HL-60/S4 treated with phorbol 12-myristate 13-acetate at 8.2 ng/mL for 4 days and 3 days (cell line): Measurements from ENCODE around the gene FAT1.

ENCODE experiments used
- in situ Hi-C: fragments of 300-500 bp; cut with MboI; formaldehyde crosslinking; loops from 2 replicates; pipeline ENCODE4 v1.15.0; 2022; ENCODE audit warnings: low sequenced_read_pairs

The FAT1 gene

GRCh38 chr4:186755550-186756519 lies 32.2 kb upstream of the FAT1 start:
- in situ Hi-C loops: no loop called here

- in situ Hi-C loops: no loop called here
Observed at GRCh38 chr4:186754976-186755375, 31.3 kb upstream of the FAT1 start.

DNA sequence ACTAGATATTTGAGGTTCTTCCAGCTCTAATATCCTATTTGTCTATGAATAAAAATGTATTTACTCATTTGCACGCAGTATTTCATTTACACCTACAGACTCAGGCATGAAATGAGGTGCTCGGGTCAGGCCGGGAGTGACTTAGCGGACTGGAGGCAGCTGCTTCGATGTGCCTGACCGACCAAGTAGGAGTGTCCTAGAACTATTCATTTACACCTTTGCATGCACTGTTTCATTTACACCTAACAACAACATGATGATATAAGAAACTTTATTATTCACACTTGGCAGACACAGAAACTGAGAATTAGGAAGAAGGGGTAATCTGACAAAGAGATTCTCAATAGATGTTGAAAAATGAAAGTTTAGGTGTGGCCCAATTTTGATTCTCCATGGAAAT lies 28.7 kb upstream of the FAT1 start:
- in situ Hi-C loops: no loop called here

GRCh38 chr4:186749611-186750281 lies 26.1 kb upstream of the FAT1 start:
- in situ Hi-C loops: no loop called here

- in situ Hi-C loops: no loop called here
Observed at GRCh38 chr4:186746581-186746980, 22.9 kb upstream of the FAT1 start.

DNA sequence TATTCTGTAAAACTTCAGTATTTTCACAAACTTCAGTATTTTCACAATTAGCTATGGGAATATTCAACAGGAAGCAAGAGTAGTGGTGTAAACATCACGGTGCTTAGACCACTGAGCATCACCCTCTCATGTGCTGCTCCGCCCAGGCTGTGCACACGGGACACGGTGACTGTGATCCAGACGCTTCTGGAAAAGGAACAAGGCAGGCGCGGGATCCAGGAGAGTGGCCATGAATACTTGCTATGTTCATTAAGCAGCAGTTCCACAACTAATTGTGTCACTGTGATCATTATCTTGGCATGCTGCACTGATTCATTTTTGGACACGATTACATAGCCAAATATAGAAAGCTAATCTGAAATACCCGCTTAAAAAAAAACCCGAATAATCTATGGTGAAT lies 19.6 kb upstream of the FAT1 start:
- in situ Hi-C loops: no loop called here

- in situ Hi-C loops: no loop called here
Observed at GRCh38 chr4:186740822-186741221, 17.2 kb upstream of the FAT1 start.

DNA sequence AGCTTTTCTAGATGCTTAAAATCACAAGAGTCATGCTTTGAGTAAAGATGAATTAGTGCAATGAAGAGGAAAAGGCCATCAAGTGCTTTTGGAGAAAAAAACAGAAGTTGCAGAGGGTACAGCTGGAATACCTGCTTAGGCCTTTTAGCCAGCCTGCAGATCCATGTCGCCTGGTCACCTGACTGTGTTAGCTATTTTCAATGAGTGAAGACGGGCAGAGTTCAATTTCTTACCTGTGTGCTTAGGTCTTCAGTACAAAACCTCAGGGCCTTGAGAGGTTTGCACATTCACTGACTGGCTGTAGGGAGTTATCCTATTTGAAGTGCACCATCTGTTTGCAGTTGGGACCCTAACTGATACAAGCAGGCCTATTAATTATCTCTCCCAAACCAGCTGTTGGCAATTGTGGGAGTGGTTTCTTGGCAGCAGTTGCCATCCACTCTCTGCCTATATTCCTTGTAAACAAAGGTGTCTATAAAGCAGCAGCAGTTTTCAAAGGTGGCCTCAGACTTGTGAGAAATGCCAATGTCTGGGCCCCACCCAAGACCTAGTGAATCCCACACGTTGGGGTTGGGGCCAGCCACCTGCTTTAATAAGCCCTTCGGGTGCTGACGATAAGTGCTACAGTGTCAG lies 16.3 kb upstream of the FAT1 start:
- in situ Hi-C loops: no loop called here

DNA sequence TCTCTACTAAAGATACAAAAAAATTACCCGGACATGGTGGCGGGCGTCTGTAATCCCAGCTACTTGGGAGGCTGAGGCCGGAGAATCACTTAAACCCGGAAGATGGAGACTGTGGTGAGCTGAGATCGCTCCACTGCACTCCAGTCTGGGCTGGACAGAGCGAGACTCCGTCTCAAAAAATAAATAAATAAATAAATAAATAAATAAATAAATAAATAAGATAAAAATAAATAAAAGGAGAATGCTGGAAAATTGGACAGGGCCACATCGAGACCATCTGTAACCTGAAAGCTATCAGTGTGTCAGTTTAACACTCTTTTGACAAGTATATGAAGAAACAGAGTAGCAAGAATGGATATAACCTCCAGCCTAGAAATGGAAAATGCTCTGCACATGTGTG lies 15.7 kb upstream of the FAT1 start:
- in situ Hi-C loops: no loop called here

DNA sequence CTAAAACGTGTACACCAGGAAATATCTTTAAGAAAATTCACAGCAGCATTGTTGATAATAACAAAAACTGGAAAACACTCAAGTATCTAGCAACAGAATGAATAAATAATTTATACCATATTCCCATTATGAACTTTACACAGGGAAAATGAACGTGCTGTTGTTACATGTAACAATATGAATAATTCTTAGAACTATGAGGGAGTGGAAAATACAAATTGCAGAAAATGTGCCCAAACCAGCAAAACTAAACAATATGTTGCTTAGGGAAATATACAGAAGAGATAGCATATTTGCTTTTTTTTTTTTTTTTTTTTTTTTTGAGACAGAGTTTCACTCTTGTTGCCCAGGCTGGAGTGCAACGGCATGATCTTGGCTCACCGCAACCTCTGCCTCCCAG lies 14.8 kb upstream of the FAT1 start:
- in situ Hi-C loops: no loop called here

DNA sequence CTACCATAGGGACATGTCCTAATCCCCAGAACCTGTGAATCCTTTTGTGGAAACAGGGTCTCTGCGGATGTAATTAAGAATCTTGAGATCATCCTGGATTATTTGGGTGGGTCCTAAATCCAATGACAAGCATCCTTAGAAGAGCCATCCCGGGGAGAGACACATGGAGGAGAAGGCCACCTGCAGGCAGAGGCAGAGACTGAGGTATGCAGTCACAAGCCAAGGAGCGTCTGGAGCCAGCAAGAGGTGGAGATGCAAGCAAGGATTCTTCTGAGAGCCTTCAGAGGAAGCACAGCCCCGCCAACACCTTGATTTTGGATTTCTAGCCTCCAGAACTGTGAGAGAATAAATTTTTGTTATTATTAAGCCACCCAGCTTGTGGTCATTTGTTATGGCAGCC lies 13.8 kb upstream of the FAT1 start:
- in situ Hi-C loops: no loop called here

DNA sequence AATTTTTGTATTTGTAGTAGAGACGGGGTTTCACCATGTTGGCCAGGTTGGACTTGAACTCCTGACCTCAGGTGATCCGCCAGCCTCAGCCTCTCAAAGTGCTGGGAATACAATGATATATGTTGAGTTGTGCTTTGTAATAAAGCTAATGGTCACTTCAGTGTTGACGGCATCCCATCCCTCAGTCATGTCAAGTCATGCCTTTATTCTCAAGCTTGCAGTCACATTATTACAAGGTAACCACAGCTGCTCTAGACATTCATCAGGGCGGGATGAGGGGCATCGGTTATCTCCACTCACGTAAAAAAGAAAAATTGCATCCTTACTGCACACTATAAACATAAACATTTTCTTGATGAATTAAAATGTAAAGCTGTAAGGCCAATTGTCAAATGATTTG lies 12.8 kb upstream of the FAT1 start:
- in situ Hi-C loops: no loop called here

- in situ Hi-C loops: no loop called here
Observed at GRCh38 chr4:186734251-186734650, 10.6 kb upstream of the FAT1 start.

GRCh38 chr4:186733778-186734177 lies 10.1 kb upstream of the FAT1 start:
- in situ Hi-C loops: no loop called here

GRCh38 chr4:186730621-186731020 lies 7.0 kb upstream of the FAT1 start:
- in situ Hi-C loops: no loop called here

GRCh38 chr4:186729856-186730255 lies 6.2 kb upstream of the FAT1 start:
- in situ Hi-C loops: no loop called here

DNA sequence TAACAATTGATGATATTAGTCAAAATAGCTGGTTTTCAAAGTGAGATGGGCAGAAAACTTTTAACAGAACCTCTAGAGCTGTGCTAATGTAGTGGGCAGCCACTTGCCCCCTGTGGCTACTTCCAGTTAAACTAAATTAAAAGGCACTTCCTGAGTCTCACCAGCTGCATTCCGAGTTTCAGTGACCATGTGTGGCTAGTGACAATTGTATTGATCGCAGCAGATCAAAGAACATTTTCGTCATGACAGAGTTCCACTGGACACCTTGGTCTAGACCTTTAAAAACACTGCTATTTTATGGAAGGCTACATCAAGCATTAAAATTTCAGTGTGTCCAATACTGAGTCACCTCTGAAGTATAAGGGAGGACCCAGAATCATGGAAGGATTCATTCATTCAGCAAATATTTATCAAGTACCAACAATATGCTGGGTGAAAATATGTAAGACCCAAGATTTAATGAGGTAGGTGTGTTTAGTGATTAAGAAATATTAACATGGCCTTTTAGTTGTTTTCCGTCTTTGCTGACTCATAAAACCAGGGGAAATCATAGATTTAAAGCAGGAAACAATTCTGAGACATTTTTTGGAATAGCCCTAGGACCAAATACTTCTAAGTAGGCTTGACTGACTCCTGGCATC lies 5.1 kb upstream of the FAT1 start:
- in situ Hi-C loops: no loop called here

DNA sequence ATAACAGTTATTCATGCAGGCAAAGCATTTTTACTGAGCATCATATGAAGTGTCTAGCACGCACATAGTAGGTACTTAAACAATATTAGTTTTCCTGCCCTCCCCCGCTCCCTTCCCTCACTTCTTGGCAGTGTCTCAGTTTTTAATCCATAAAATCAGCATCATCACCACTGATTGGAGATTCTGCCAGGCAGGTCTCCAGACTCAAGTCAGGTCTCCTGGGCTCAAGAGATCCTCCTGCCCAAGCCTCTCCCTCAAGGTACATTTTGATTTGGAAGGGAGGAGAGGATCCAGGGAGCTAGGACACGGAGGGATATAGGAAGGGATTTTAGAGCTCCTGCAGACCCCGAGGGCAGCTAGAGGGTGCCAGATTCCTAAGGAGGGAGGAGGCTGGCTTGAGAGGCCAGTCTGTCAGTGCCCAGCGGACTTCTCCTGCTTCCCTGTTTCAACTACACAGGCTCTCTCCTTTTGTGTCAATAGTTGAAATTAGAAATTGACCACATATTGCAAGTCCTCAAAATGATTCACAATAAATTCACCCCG lies 4.4 kb upstream of the FAT1 start:
- in situ Hi-C loops: no loop called here

GRCh38 chr4:186727169-186727976 lies 3.7 kb upstream of the FAT1 start:
- in situ Hi-C loops: no loop called here
